Body of pancreas (tissue), 4 donors: ENCODE results near the gene CLSTN2. TPM values are rescaled to one million over a fixed set of nuclear protein-coding genes. Genes with fewer than 3 reads are reported as not detected.

ENCODE experiments used
- ATAC-seq: fragments of 150-250 bp; one replicate; pipeline ENCODE4 v1.9.1; 2016
- DNase-seq, 4 donors: peaks; one replicate each; pipeline ENCODE4 v3.0.0-alpha.2; 2019
- H3K27ac ChIP-seq, 4 donors: fragments of 200-600 bp; sonication (generic); 1 replicate in 3 of 4; 2 replicates in 1 of 4; pipeline versions ENCODE4 v1.5.1 to v1.6.1; 2016 to 2019; ENCODE audit warnings: mild to moderate bottlenecking in 1 of 4, mixed read lengths in 1 of 4, moderate library complexity in 1 of 4
- H3K27me3 ChIP-seq, 2 donors: fragments of 200-600 bp; sonication (generic); one replicate each; pipeline ENCODE4 v1.6.0; 2016; ENCODE audit warnings: mild to moderate bottlenecking in 1 of 2
- H3K36me3 ChIP-seq, 2 donors: fragments of 200-600 bp; sonication (generic); replicated peaks in 1 of 2; 2 replicates each; pipeline ENCODE4 v1.5.1; 2016; ENCODE audit warnings: low read depth in 2 of 2; ENCODE audit not compliant: insufficient read depth in 1 of 2
- H3K4me1 ChIP-seq: fragments of 200-600 bp; sonication (generic); one replicate; pipeline ENCODE4 v1.6.0; 2016
- H3K4me3 ChIP-seq, 2 donors: fragments of 200-600 bp; sonication (generic); 1 replicate in 1 of 2; 2 replicates in 1 of 2; pipeline ENCODE4 v1.5.1; 2016 to 2019
- H3K9me3 ChIP-seq, 3 donors: fragments of 200-600 bp; sonication (generic); 1 replicate in 2 of 3; 2 replicates in 1 of 3; pipeline ENCODE4 v1.5.1; 2016
- CTCF ChIP-seq, 7 experiments: fragments of 450-650 bp in 4 of 7; fragments of 200-600 bp in 3 of 7; sonication (generic) in 3 of 7; IDR thresholded peaks; one replicate each; pipeline ENCODE4 v1.5.1; 2016 to 2019; ENCODE audit warnings: antibody characterized with exemption in 7 of 7
- POLR2A ChIP-seq, 3 donors: fragments of 450-650 bp; IDR thresholded peaks; one replicate each; pipeline ENCODE4 v1.6.1; 2016; ENCODE audit warnings: antibody characterized with exemption in 3 of 3, mild to moderate bottlenecking in 2 of 3
- WGBS, 2 donors: methylation state at CpG; one replicate each; pipeline ENCODE4 v1.1.5; 2017; 5-methylcytosine and 5-hydroxymethylcytosine counted together
- intact Hi-C: fragments of 100-400 bp; cut with DNase I; formaldehyde crosslinking; loops from one replicate; pipeline ENCODE4 v1.15.1; 2023
- total RNA-seq, 2 donors: library from RNA; depleted of rRNA; stranded (reverse); fragments of >200 nt; gene quantifications; one replicate each; pipeline ENCODE4 v1.1.0, GENCODE V29; 2016

CLSTN2 gene
- total RNA-seq, 2 donors from 2014 or later = 14.5 to 14.8 TPM

- DNase-seq (no peak), ATAC-seq (no peak)
- no peaks in the 10 kb centered on the region for H3K27me3 ChIP-seq
- no peaks in the 10 kb centered on the region for H3K9me3 ChIP-seq
- intact Hi-C loops = no loop called here
- no peaks in the 10 kb centered on the region for H3K36me3 ChIP-seq
- no peaks in the 10 kb centered on the region for H3K4me1 ChIP-seq
- WGBS, 2 donors = 64 to 66% methylated on average over 4 of the region's 4 CpGs
- TF ChIP-seq CTCF (IDR thresholded peaks at IDR 0.05) (no peak), POLR2A (IDR thresholded peaks at IDR 0.05) (no peak)
- no peak overlapping the region for H3K4me3 ChIP-seq
- no peak overlapping the region for H3K27ac ChIP-seq
Observed at GRCh38 chr3:140176526-140176925, 241.5 kb downstream of the CLSTN2 start.

GRCh38 chr3:140177943-140178342 is 243.0 kb downstream of the CLSTN2 start:
- DNase-seq (no peak), ATAC-seq (no peak)
- no peaks in the 10 kb centered on the region for H3K4me1 ChIP-seq
- H3K27ac ChIP-seq = no peak overlapping the region
- H3K36me3 ChIP-seq = no peaks in the 10 kb centered on the region
- no peaks in the 10 kb centered on the region for H3K27me3 ChIP-seq
- intact Hi-C loops = no loop called here
- WGBS, 2 donors = 76 to 81% methylated on average over 3 of the region's 3 CpGs
- H3K9me3 ChIP-seq = no peaks in the 10 kb centered on the region
- TF ChIP-seq POLR2A (IDR thresholded peaks at IDR 0.05) = no peak
- TF ChIP-seq CTCF (IDR thresholded peaks at IDR 0.05) = no peak
- H3K4me3 ChIP-seq = no peak overlapping the region

- ATAC-seq = no peak
- Histone ChIP-seq H3K27me3 (no peaks in the 10 kb centered on the region), H3K4me1 (no peaks in the 10 kb centered on the region), H3K4me3 (no peak overlapping the region), H3K36me3 (no peaks in the 10 kb centered on the region), H3K27ac (no peak overlapping the region), H3K9me3 (no peaks in the 10 kb centered on the region)
- intact Hi-C loops = no loop called here
- TF ChIP-seq POLR2A (IDR thresholded peaks at IDR 0.05) (no peak), CTCF (IDR thresholded peaks at IDR 0.05) (no peak)
- no peak for DNase-seq
- 73 to 75% methylated on average over 5 of the region's 5 CpGs for WGBS, 2 donors
Observed at GRCh38 chr3:140178482-140178881, 243.5 kb downstream of the CLSTN2 start.

GRCh38 chr3:140180603-140181002 is 245.6 kb downstream of the CLSTN2 start:
- DNase-seq (no peak), ATAC-seq (no peak)
- Histone ChIP-seq H3K36me3 (no peaks in the 10 kb centered on the region), H3K4me3 (no peak overlapping the region), H3K27ac (no peak overlapping the region), H3K9me3 (no peaks in the 10 kb centered on the region), H3K4me1 (peaks cover 2% of the 10 kb centered on the region), H3K27me3 (no peaks in the 10 kb centered on the region)
- no peak for TF ChIP-seq POLR2A (IDR thresholded peaks at IDR 0.05)
- TF ChIP-seq CTCF (IDR thresholded peaks at IDR 0.05) = no peak
- intact Hi-C loops = loop anchor here (2.0 kb wide), 1 partner anchor 14 kb away; no protein-coding TSS in a partner anchor
- WGBS, 2 donors = 29 to 74% methylated on average over 1 of the region's 1 CpG

- ATAC-seq (no peak), DNase-seq (no peak)
- intact Hi-C loops = no loop called here
- H3K4me3 ChIP-seq = no peak overlapping the region
- no peaks in the 10 kb centered on the region for H3K36me3 ChIP-seq
- TF ChIP-seq POLR2A (IDR thresholded peaks at IDR 0.05) (no peak), CTCF (IDR thresholded peaks at IDR 0.05) (no peak)
- H3K9me3 ChIP-seq = no peaks in the 10 kb centered on the region
- H3K4me1 ChIP-seq = peaks cover 36% of the 10 kb centered on the region
- H3K27me3 ChIP-seq = no peaks in the 10 kb centered on the region
- WGBS, 2 donors = 78 to 85% methylated on average over 4 of the region's 4 CpGs
- H3K27ac ChIP-seq = no peak overlapping the region
Observed at GRCh38 chr3:140185375-140185774, 250.4 kb downstream of the CLSTN2 start.
